GM23338 (cell line): ENCODE data around the gene TULP4. TPM values are rescaled to one million over a fixed set of nuclear protein-coding genes. Genes with fewer than 3 reads are reported as not detected.

Source experiments
- ATAC-seq: fragments of 200-7000 bp; cut with Tn5 transposase; 3 replicates; pipeline ENCODE4 v1.9.1; 2020
- DNase-seq: peaks from one replicate; pipeline ENCODE4 v3.0.0-alpha.2; 2015; ENCODE audit warnings: low spot score
- H2AFZ ChIP-seq: fragments of 200-600 bp; sonication (generic); 2 replicates; pipeline ENCODE4 v1.8.0; 2016; ENCODE audit warnings: antibody characterized with exemption, mild to moderate bottlenecking, moderate library complexity
- H3F3A ChIP-seq: fragments of 200-600 bp; sonication (generic); replicated peaks from 2 replicates; pipeline ENCODE4 v1.8.0; 2017; ENCODE audit warnings: antibody characterized with exemption, mixed run types, low read depth
- H3K27ac ChIP-seq: fragments of 200-600 bp; sonication (generic); 2 replicates; pipeline ENCODE4 v1.6.1; 2016; ENCODE audit warnings: low read depth
- H3K27me3 ChIP-seq: fragments of 200-600 bp; sonication (generic); 2 replicates; pipeline ENCODE4 v1.8.0; 2016; ENCODE audit warnings: mild to moderate bottlenecking, mixed run types, moderate library complexity; ENCODE audit not compliant: insufficient read depth
- H3K36me3 ChIP-seq: fragments of 200-600 bp; sonication (generic); 2 replicates; pipeline ENCODE4 v1.8.0; 2016; ENCODE audit warnings: mild to moderate bottlenecking; ENCODE audit not compliant: insufficient read depth
- H3K4me1 ChIP-seq: fragments of 200-600 bp; sonication (generic); 2 replicates; pipeline ENCODE4 v1.8.0; 2016; ENCODE audit warnings: mild to moderate bottlenecking, moderate library complexity; ENCODE audit not compliant: insufficient read depth
- H3K4me2 ChIP-seq: fragments of 200-600 bp; sonication (generic); 2 replicates; pipeline ENCODE4 v1.7.1; 2017; ENCODE audit warnings: mixed run types
- H3K4me3 ChIP-seq: fragments of 200-600 bp; sonication (generic); 2 replicates; pipeline ENCODE4 v1.6.1; 2016; ENCODE audit warnings: mixed run types
- H3K79me2 ChIP-seq: fragments of 200-600 bp; sonication (generic); replicated peaks from 2 replicates; pipeline ENCODE4 v1.8.0; 2017; ENCODE audit warnings: mild to moderate bottlenecking; ENCODE audit not compliant: insufficient read depth
- H3K9me2 ChIP-seq: fragments of 200-600 bp; sonication (generic); 2 replicates; pipeline ENCODE4 v1.8.0; 2017; ENCODE audit not compliant: insufficient read depth
- H4K20me1 ChIP-seq: fragments of 200-600 bp; sonication (generic); replicated peaks from 2 replicates; pipeline ENCODE4 v1.8.0; 2017; ENCODE audit warnings: mild to moderate bottlenecking; ENCODE audit not compliant: insufficient read depth
- H3K27ac Mint-ChIP-seq: 2 replicates; pipeline ENCODE4 v1.8.0; 2020; ENCODE audit warnings: inconsistent platforms, mild to moderate bottlenecking, moderate library complexity, mixed read lengths
- H3K27me3 Mint-ChIP-seq: 3 replicates; pipeline ENCODE4 v1.8.0; 2022; ENCODE audit warnings: low read depth, mild to moderate bottlenecking, moderate library complexity, mixed read lengths, inconsistent platforms; ENCODE audit not compliant: insufficient read depth, poor library complexity
- H3K36me3 Mint-ChIP-seq: 3 replicates; pipeline ENCODE4 v1.8.0; 2021; ENCODE audit warnings: low read depth, mild to moderate bottlenecking, inconsistent platforms, moderate library complexity, mixed read lengths
- H3K4me1 Mint-ChIP-seq: 3 replicates; pipeline ENCODE4 v1.8.0; 2020; ENCODE audit warnings: mild to moderate bottlenecking, inconsistent platforms, mixed read lengths
- H3K4me3 Mint-ChIP-seq: 3 replicates; pipeline ENCODE4 v1.8.0; 2021; ENCODE audit warnings: moderate library complexity, mild to moderate bottlenecking, inconsistent platforms, mixed read lengths
- H3K9me3 Mint-ChIP-seq: 3 replicates; pipeline ENCODE4 v1.8.0; 2020; ENCODE audit warnings: moderate library complexity, mild to moderate bottlenecking, inconsistent platforms, mixed read lengths
- CREB1 ChIP-seq: fragments of 250-450 bp; sonication (Bioruptor Pico); IDR thresholded peaks from 2 replicates; pipeline ENCODE4 v1.5.0; 2020; ENCODE audit warnings: low read depth, mild to moderate bottlenecking, moderate library complexity
- EZH2phosphoT487 ChIP-seq: fragments of 200-600 bp; sonication (generic); IDR thresholded peaks from one replicate; pipeline ENCODE4 v1.8.1; 2018; ENCODE audit warnings: antibody characterized with exemption; ENCODE audit not compliant: unreplicated experiment
- POLR2AphosphoS5 ChIP-seq: IDR thresholded peaks from 2 replicates; pipeline ENCODE4 v1.6.1; 2016; ENCODE audit warnings: antibody characterized with exemption, low read depth
- STAT1 ChIP-seq: IDR thresholded peaks from one replicate; pipeline ENCODE4 v1.6.1; 2016; ENCODE audit warnings: antibody characterized with exemption; ENCODE audit not compliant: unreplicated experiment
- ZNF331 ChIP-seq: fragments of 250-450 bp; sonication (Bioruptor Pico); IDR thresholded peaks from 2 replicates; pipeline ENCODE4 v1.5.0; 2020; ENCODE audit warnings: low read depth, mild to moderate bottlenecking, moderate library complexity
- polyA plus RNA-seq: library from polyadenylated mRNA; unstranded; fragments of >200 nt; fragmentation: Nextera tagmentation; extraction: Ambion mirVana; gene quantifications from 2 replicates; pipeline ENCODE4 v1.2.1, GENCODE V29; 2016
- total RNA-seq: library from RNA; depleted of rRNA; stranded (reverse); fragments of >200 nt; shearing (Covaris generic); gene quantifications from 2 replicates; pipeline ENCODE4 v1.2.3, GENCODE V29; 2014
- TF ChIP-seq, protein P1 (sequence below), 2 experiments: fragments of 200-600 bp in 1 of 2; sonication (generic) in 1 of 2; conservative IDR thresholded peaks; 2 replicates each; pipeline versions ENCODE4 v1.5.1 to v1.6.1; 2016 to 2017; ENCODE audit warnings: antibody characterized with exemption in 2 of 2, low read depth in 2 of 2, mild to moderate bottlenecking in 2 of 2, moderate library complexity in 1 of 2
- TF ChIP-seq, protein P2 (sequence below): IDR thresholded peaks from one replicate; pipeline ENCODE4 v1.6.1; 2018; ENCODE audit warnings: antibody characterized with exemption; ENCODE audit not compliant: unreplicated experiment

The TULP4 gene
- total and polyA plus RNA-seq, 2 experiments from 2014 or later, result 31.2 to 50.2 TPM

DNA sequence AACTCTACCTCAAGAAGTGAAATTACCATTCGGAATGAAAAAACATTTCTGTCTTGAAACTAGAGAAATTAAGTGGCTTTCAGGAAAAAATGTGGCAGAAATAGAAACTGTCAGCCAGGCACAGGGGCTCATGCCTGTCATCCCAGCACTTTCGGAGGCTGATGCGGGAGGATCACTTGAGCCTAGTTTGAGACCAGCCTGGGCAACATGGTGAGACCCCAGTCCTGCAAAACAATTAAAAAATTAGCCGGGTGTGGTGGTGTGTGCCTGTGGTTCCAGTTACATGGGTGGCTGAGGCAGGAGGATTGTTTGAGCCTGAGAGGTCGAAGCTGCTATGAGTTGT lies 240.5 kb downstream of the TULP4 start:
- Histone ChIP-seq H3K27ac (0 out of 2 replicates have a peak overlapping the region, but pooled peaks have one; percentile 32), H3K79me2 (0 out of 2 replicates have a peak, but pooled peaks cover 3% of the 10 kb centered on the region), H3F3A (0 out of 2 replicates have a peak, but pooled peaks cover 4% of the 10 kb centered on the region), H3K4me2 (no peak overlapping the region), H3K4me3 (no peak overlapping the region), H3K36me3 (no peaks in the 10 kb centered on the region), H4K20me1 (no peaks in the 10 kb centered on the region; the same call in 1 of the 2 replicates), H2AFZ (no peak overlapping the region), H3K4me1 (no peaks in the 10 kb centered on the region), H3K27me3 (no peaks in the 10 kb centered on the region), H3K9me2 (no peaks in the 10 kb centered on the region)
- ATAC-seq, result no peak
- TF ChIP-seq, protein P1, sequence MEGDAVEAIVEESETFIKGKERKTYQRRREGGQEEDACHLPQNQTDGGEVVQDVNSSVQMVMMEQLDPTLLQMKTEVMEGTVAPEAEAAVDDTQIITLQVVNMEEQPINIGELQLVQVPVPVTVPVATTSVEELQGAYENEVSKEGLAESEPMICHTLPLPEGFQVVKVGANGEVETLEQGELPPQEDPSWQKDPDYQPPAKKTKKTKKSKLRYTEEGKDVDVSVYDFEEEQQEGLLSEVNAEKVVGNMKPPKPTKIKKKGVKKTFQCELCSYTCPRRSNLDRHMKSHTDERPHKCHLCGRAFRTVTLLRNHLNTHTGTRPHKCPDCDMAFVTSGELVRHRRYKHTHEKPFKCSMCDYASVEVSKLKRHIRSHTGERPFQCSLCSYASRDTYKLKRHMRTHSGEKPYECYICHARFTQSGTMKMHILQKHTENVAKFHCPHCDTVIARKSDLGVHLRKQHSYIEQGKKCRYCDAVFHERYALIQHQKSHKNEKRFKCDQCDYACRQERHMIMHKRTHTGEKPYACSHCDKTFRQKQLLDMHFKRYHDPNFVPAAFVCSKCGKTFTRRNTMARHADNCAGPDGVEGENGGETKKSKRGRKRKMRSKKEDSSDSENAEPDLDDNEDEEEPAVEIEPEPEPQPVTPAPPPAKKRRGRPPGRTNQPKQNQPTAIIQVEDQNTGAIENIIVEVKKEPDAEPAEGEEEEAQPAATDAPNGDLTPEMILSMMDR (conservative IDR thresholded peaks at IDR 0.05; ENCODE audit: low read depth in 2 of 2), result no peak
- no peak for TF ChIP-seq STAT1
- TF ChIP-seq POLR2AphosphoS5, result no peak
- no peak for TF ChIP-seq CREB1 (CRISPR knock-in tag)
- H3K27ac Mint-ChIP-seq, result no peak overlapping the region
- H3K9me3 Mint-ChIP-seq, result no peaks in the 10 kb centered on the region
- DNase-seq, result no peak
- no peak overlapping the region for H3K4me3 Mint-ChIP-seq
- H3K4me1 Mint-ChIP-seq, result peaks cover 9% of the 10 kb centered on the region
- no peaks in the 10 kb centered on the region for H3K36me3 Mint-ChIP-seq
- H3K27me3 Mint-ChIP-seq, result peaks cover 6% of the 10 kb centered on the region

DNA sequence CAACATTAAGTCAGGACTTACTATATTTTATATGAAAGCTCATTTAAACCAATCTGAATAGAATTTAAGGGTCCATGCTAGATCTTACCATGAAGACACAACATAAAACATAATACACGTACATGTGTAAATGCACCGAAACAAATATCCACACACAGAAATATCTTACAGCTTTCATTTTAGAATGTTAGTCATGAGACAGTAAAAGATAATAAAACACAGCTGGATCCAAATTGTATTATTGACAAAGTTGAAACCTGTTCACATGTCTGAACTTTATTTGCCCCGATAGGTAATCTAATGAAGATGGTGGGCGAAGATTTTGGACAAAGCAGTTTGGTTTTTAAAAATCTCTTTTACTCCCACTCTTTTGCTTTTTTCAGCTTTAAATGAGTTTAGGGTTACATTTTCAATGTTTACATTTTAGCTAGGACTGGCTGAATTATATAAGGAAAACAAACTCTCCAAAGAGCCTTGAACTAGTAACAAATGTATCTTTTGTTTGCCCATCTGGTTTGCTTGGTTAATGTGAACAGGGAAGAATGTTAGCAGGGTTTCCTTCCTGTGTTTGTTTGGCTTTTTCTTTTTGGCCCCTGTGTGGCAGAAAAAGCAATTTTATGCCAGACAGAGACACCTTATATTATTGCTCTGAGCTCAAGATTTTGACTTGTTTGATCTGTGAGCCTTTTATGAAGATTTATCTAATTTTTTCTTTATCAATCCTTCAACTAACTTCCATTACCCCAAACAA lies 242.5 kb downstream of the TULP4 start:
- Histone ChIP-seq H4K20me1 (no peaks in the 10 kb centered on the region; the same call in 1 of the 2 replicates), H3K9me2 (no peaks in the 10 kb centered on the region), H2AFZ (no peak overlapping the region), H3K4me1 (peaks cover 4% of the 10 kb centered on the region; the same call in 1 of the 2 replicates), H3F3A (peaks cover 8% of the 10 kb centered on the region; the same call in 1 of the 2 replicates), H3K27me3 (no peaks in the 10 kb centered on the region), H3K27ac (no peak overlapping the region), H3K4me2 (no peak overlapping the region), H3K4me3 (no peak overlapping the region), H3K36me3 (no peaks in the 10 kb centered on the region), H3K79me2 (no peaks in the 10 kb centered on the region)
- no peak overlapping the region for H3K4me3 Mint-ChIP-seq
- no peak overlapping the region for H3K27ac Mint-ChIP-seq
- DNase-seq, result no peak
- no peaks in the 10 kb centered on the region for H3K9me3 Mint-ChIP-seq
- no peak for ATAC-seq
- H3K36me3 Mint-ChIP-seq, result no peaks in the 10 kb centered on the region
- H3K4me1 Mint-ChIP-seq, result peaks cover 8% of the 10 kb centered on the region
- H3K27me3 Mint-ChIP-seq, result peaks cover 6% of the 10 kb centered on the region
- TF ChIP-seq EZH2phosphoT487, result no peak
- TF ChIP-seq, protein P2, sequence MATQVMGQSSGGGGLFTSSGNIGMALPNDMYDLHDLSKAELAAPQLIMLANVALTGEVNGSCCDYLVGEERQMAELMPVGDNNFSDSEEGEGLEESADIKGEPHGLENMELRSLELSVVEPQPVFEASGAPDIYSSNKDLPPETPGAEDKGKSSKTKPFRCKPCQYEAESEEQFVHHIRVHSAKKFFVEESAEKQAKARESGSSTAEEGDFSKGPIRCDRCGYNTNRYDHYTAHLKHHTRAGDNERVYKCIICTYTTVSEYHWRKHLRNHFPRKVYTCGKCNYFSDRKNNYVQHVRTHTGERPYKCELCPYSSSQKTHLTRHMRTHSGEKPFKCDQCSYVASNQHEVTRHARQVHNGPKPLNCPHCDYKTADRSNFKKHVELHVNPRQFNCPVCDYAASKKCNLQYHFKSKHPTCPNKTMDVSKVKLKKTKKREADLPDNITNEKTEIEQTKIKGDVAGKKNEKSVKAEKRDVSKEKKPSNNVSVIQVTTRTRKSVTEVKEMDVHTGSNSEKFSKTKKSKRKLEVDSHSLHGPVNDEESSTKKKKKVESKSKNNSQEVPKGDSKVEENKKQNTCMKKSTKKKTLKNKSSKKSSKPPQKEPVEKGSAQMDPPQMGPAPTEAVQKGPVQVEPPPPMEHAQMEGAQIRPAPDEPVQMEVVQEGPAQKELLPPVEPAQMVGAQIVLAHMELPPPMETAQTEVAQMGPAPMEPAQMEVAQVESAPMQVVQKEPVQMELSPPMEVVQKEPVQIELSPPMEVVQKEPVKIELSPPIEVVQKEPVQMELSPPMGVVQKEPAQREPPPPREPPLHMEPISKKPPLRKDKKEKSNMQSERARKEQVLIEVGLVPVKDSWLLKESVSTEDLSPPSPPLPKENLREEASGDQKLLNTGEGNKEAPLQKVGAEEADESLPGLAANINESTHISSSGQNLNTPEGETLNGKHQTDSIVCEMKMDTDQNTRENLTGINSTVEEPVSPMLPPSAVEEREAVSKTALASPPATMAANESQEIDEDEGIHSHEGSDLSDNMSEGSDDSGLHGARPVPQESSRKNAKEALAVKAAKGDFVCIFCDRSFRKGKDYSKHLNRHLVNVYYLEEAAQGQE, result no peak
- TF ChIP-seq, protein P1 (conservative IDR thresholded peaks at IDR 0.05; ENCODE audit: low read depth in 2 of 2), result no peak
- TF ChIP-seq ZNF331 (CRISPR knock-in tag), result no peak
